GM19238 (cell line): ENCODE results near the gene RAD51B.
"Not testable (repeated sequence)": the region's sequence is repeated elsewhere in the genome, so short reads cannot be mapped to it uniquely, and the experiment has no call there.

Experiments used
- DNase-seq: peaks from one replicate; pipeline ENCODE4 v3.0.0; 2011; ENCODE audit warnings: low spot score; ENCODE audit not compliant: insufficient read length

Gene RAD51B

DNA sequence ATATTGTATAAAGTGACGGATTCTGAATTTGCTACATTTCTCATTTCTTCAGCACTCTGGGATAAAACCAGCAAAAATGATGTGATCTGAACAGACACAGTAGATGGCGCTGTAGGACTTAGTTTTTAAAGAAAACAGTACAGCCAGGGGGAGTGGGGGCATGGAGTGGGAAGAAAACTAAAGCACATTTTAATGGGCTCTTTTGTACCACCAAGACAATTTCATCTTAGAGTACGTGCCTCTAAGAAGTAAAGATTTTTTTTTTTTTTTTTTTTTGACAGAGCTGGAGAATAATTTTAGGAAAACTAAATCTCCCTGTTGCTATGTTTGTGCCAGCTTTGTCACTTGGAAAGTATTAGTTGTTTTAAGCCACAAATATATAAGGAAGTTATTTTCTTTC is 124.4 kb downstream of the RAD51B start:
- DNase-seq = peak; percentile 20

- no peak for DNase-seq
These were observed 125.0 kb downstream of the RAD51B start for GRCh38 chr14:67944605-67945004.

DNA sequence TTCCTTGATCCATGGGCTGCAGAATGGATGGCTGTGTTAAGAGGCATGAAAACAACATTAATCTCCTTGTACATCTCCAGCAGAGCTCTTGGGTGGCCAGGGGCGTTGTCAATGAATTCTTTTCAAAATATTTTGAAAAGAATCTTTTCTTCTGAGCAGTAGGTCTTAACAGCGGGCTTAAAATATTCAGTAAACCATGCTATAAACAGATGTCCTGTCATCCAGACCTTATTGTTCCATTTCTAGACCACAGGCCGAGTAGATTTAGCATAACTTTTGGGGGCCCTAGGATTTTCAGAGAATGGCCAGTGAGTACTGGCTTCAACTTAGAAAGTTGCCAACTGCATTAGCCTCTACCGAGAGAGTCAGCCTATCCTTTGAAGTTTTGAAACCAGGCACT is 130.2 kb downstream of the RAD51B start:
- no peak for DNase-seq

GRCh38 chr14:67950386-67950785 is 130.8 kb downstream of the RAD51B start:
- no peak for DNase-seq

GRCh38 chr14:67951529-67952135 is 132.1 kb downstream of the RAD51B start:
- DNase-seq = no peak

- no peak for DNase-seq
These were observed 132.8 kb downstream of the RAD51B start for GRCh38 chr14:67952381-67952780.

GRCh38 chr14:67952786-67953185 is 133.2 kb downstream of the RAD51B start:
- DNase-seq = no peak

DNA sequence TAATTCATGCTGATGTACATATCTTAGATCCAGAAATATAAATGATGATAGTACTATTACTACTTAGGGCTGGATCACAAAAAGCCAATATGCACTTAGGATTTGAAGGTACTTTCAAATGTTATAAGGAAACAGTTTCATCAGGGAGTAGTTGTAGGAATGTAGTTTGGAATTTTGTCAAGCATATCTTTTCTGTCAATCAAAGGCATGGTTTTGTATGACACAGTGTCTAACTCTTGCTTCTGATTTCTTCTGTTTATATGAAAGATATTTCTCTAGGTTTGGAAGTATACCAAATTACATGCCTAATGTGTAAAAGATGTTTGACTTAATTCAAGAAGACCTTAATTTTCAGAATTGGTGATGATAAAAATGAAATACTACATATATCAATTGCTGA is 135.7 kb downstream of the RAD51B start:
- no peak for DNase-seq

- DNase-seq = no peak
These were observed 138.4 kb downstream of the RAD51B start for GRCh38 chr14:67957946-67958345.

DNA sequence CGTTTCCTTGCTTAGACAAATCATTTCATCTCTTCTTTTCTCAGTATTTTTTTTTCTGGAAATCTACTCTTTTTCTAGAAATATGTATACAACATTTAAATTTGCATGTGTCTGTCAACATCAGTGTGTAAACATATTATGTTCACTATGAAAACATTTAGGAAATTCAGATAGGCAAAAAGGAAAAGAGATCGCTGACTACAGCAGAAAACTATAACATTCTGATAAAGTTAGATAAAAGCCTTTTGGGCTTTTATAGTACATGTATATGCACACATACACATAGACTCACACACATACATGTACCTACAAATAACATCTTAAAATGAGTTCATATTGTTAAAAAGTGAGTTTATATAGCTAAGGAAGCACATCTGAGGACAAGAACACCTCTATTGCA is 142.1 kb downstream of the RAD51B start:
- no peak for DNase-seq

DNA sequence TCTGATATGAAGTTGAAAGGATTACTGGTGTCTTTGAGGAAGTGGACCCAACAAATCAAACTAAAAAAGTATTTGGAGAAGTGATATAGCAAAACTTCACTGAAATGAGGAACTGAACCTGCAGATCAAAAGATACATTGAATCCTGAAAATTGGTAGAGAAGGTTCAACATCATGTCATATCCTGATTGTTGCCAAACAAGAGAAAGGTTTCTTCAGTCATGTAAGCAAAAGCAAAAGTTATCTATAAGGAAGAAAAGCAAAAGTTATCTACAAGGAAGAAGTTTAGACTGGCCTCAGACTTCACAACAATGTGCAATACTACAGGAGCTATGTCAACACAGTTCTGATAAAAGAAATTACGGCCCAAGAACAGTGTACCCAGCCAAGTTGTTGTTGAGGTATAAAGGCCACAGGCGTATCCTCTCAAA is 142.7 kb downstream of the RAD51B start:
- DNase-seq = peak; percentile 4

- no peak for DNase-seq
These were observed 144.0 kb downstream of the RAD51B start for GRCh38 chr14:67963545-67963944.

DNA sequence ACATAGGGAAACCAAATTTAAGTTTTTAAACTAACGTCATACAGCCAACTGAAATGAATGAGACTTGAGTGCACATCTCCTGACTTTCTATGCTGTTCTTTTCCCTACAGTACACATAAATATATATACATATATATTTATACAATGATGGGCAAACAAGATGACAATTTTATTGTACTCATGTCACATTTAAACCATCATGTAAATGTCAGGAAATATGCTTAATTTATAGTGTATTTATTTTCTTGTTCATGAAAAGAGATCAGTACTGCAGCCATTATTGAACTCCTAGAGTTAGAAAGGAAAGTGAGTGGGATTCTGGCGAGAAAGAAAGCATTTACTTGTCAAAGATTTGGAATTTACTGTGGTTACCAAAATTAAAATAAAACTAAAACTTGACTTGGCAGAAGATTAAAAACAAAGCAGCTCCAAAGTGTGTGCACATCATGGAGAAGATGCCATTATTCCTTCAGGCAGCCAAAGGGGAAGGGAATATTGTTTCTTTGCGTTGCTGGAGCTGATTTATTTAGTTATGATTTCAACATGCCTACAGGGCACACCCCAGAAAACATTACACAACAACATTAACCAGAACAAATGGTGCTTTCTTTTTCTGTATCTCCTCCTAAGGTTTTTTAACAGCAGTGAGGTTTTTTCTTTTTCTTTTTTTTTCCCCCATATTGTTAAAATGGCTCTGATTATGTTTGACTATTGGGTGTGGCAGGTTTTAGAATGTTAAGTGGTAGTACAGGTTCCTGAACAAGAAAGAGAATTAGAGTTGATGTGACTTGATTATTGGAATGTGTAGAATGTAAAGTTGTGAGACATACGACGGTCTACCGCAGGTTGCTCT is 144.6 kb downstream of the RAD51B start:
- no peak for DNase-seq

GRCh38 chr14:67965696-67966095 is 146.1 kb downstream of the RAD51B start:
- no peak for DNase-seq

- DNase-seq = no peak
These were observed 147.6 kb downstream of the RAD51B start for GRCh38 chr14:67967206-67967605.

- DNase-seq = not testable (repeated sequence)
These were observed 148.4 kb downstream of the RAD51B start for GRCh38 chr14:67967970-67968369.

DNA sequence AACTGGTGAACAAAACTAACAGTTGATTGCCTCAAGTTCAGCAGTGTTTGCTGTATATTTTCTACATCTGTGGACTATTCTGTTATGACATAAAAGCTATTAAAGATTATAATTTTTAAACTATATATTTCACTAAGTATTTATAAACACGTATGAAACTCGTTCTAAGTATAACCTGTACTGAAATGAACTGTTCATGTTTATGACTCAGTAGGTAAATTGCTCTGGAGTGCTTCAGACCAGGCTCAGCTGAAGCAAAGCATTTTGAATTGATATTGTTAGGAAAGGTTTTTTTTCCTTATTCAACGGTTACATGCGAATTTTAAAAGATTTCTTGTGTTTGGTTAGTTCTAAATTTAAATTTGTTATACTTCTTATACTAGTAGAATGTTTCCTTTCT is 151.3 kb downstream of the RAD51B start:
- no peak for DNase-seq

GRCh38 chr14:67971627-67972625 is 152.3 kb downstream of the RAD51B start:
- no peak for DNase-seq

DNA sequence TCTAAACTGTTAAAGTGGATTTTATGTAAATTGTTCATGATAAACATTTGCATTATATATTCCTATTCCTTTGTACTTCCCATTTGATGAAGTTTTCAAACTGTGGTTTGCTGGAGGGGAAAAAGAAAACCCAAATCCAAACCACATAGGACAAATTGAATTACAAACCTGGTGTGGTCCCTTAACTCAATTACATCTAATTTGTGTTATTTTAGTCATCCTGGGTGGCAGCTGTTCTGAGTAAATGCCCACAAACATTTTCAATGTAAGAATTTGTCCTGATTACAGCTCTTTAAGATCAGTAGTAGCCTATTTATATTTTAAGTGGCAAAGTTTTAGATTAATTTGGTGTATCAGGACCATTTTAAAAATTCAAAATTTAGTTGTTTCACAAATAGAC is 153.9 kb downstream of the RAD51B start:
- no peak for DNase-seq

GRCh38 chr14:67975470-67975869 is 155.9 kb downstream of the RAD51B start:
- DNase-seq = no peak

DNA sequence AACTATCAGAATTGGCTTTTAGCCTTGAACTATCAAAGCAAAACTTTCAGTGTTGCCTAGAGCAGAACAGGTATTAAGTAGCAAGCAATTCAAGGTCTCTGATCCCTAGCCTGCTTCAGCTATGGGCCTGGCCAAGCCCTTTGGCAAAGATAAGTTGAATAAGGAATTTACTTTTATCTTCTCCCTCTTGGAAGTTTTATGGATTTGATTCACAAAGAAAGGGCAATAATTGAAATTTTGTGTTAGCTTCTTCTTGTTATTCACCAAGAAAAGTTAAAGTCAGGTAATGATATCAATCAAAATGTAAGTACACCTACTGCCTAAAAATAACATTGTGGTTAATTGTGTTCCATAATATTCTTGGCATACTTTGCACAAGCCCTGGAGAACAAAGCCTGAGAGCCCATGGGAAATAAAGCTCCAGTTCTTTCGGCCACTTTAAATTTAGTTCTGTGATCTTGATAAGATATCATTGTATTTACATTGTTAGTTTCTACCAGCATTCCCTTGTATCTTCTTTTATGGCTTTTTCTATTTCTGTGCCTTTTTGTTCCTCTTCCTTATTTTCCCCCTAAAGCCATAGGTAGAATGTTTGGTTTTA is 158.0 kb downstream of the RAD51B start:
- no peak for DNase-seq
